Osteocyte (in vitro differentiated cells): ENCODE results near the gene CXorf65. TPM values are rescaled to one million over a fixed set of nuclear protein-coding genes. Genes with fewer than 3 reads are reported as not detected.
A peak's percentile ranks its signal among the peaks of the same experiment; 100 is the strongest.

ENCODE experiments used
- DNase-seq: peaks from one replicate; pipeline ENCODE4 v3.0.0; 2021; ENCODE audit warnings: mixed read lengths; ENCODE audit not compliant: unreplicated experiment; ENCODE audit errors: extremely low spot score
- H3K27ac Mint-ChIP-seq: one replicate; pipeline ENCODE4 v1.8.0; 2021; ENCODE audit warnings: mild to moderate bottlenecking, mixed read lengths; ENCODE audit not compliant: unreplicated experiment
- H3K27me3 Mint-ChIP-seq: one replicate; pipeline ENCODE4 v1.8.0; 2021; ENCODE audit warnings: mixed read lengths; ENCODE audit not compliant: unreplicated experiment
- H3K36me3 Mint-ChIP-seq: one replicate; pipeline ENCODE4 v1.8.0; 2021; ENCODE audit warnings: mixed read lengths; ENCODE audit not compliant: unreplicated experiment
- H3K4me1 Mint-ChIP-seq: one replicate; pipeline ENCODE4 v1.8.0; 2021; ENCODE audit warnings: mixed read lengths; ENCODE audit not compliant: unreplicated experiment
- H3K4me3 Mint-ChIP-seq: one replicate; pipeline ENCODE4 v1.8.0; 2021; ENCODE audit warnings: mild to moderate bottlenecking, moderate library complexity, mixed read lengths; ENCODE audit not compliant: unreplicated experiment
- H3K9me3 Mint-ChIP-seq: one replicate; pipeline ENCODE4 v1.8.0; 2021; ENCODE audit warnings: mixed read lengths; ENCODE audit not compliant: unreplicated experiment
- CTCF ChIP-seq: fragments of 200-600 bp; sonication (generic); IDR thresholded peaks from 2 replicates; pipeline ENCODE4 v1.5.0; 2021; ENCODE audit warnings: antibody characterized with exemption, mild to moderate bottlenecking, moderate library complexity
- total RNA-seq: library from RNA; stranded (reverse); gene quantifications from 2 replicates; pipeline ENCODE4 v1.2.1, GENCODE V29; 2021

CXorf65 gene
- total RNA-seq, 1 donor from 2014 or later, result not detected

- peak overlapping the region; percentile 88 for H3K4me3 Mint-ChIP-seq
- no peaks in the 10 kb centered on the region for H3K36me3 Mint-ChIP-seq
- peak overlapping the region; percentile 69 for H3K27ac Mint-ChIP-seq
- H3K4me1 Mint-ChIP-seq, result peaks cover 2% of the 10 kb centered on the region
- no peak for TF ChIP-seq CTCF
- no peaks in the 10 kb centered on the region for H3K27me3 Mint-ChIP-seq
- H3K9me3 Mint-ChIP-seq, result no peaks in the 10 kb centered on the region
- no peak for DNase-seq
Observed at GRCh38 chrX:71095981-71096759, 10.4 kb downstream of the CXorf65 start.

- TF ChIP-seq CTCF, result no peak
- H3K27me3 Mint-ChIP-seq, result no peaks in the 10 kb centered on the region
- H3K36me3 Mint-ChIP-seq, result no peaks in the 10 kb centered on the region
- no peaks in the 10 kb centered on the region for H3K9me3 Mint-ChIP-seq
- H3K4me1 Mint-ChIP-seq, result peaks cover 2% of the 10 kb centered on the region
- peak; percentile 95 for DNase-seq
- H3K27ac Mint-ChIP-seq, result peak within 1 kb of the TSS; percentile 82
- peak within 1 kb of the TSS; percentile 88 for H3K4me3 Mint-ChIP-seq
Observed at GRCh38 chrX:71095555-71095980, 11.0 kb downstream of the CXorf65 start, which contains the start of gene FOXO4. Gene FOXO4 (plus strand): TSS chrX:71095851. CDS start chrX:71096529, 678 bp downstream.

- Mint-ChIP-seq H3K27ac (no peak overlapping the region), H3K4me3 (peak overlapping the region; percentile 88), H3K36me3 (no peaks in the 10 kb centered on the region), H3K4me1 (peaks cover 2% of the 10 kb centered on the region), H3K27me3 (no peaks in the 10 kb centered on the region), H3K9me3 (no peaks in the 10 kb centered on the region)
- no peak for TF ChIP-seq CTCF
- DNase-seq, result no peak
Observed at GRCh38 chrX:71095033-71095432, 11.5 kb downstream of the CXorf65 start.

GRCh38 chrX:71091263-71091662 lies 15.3 kb downstream of the CXorf65 start:
- Mint-ChIP-seq H3K36me3 (no peaks in the 10 kb centered on the region), H3K4me3 (no peak overlapping the region), H3K4me1 (peaks cover 2% of the 10 kb centered on the region), H3K27me3 (no peaks in the 10 kb centered on the region), H3K27ac (no peak overlapping the region), H3K9me3 (peaks cover 3% of the 10 kb centered on the region)
- no peak for TF ChIP-seq CTCF
- DNase-seq, result no peak

GRCh38 chrX:71085900-71086299 lies 20.6 kb downstream of the CXorf65 start:
- DNase-seq, result no peak
- no peak overlapping the region for H3K4me3 Mint-ChIP-seq
- peaks cover 4% of the 10 kb centered on the region for H3K9me3 Mint-ChIP-seq
- no peaks in the 10 kb centered on the region for H3K36me3 Mint-ChIP-seq
- no peak overlapping the region for H3K27ac Mint-ChIP-seq
- TF ChIP-seq CTCF, result no peak
- H3K27me3 Mint-ChIP-seq, result no peaks in the 10 kb centered on the region
- no peaks in the 10 kb centered on the region for H3K4me1 Mint-ChIP-seq
